Breast epithelium (tissue), 4 donors: ENCODE measurements around the gene PIP4K2C. TPM values are rescaled to one million over a fixed set of nuclear protein-coding genes. Genes with fewer than 3 reads are reported as not detected.
"Not testable (repeated sequence)": the region's sequence is repeated elsewhere in the genome, so short reads cannot be mapped to it uniquely, and the experiment has no call there.

Experiments used
- DNase-seq, 2 donors: peaks; one replicate each; pipeline ENCODE4 v3.0.0-alpha.2; 2019; ENCODE audit warnings: low spot score in 2 of 2
- H3K27ac ChIP-seq, 2 donors: fragments of 200-600 bp; sonication (generic) in 1 of 2; one replicate each; pipeline ENCODE4 v1.5.1; 2016 to 2019; ENCODE audit warnings: mild to moderate bottlenecking in 1 of 2
- H3K27me3 ChIP-seq, 2 donors: fragments of 200-600 bp; sonication (generic) in 1 of 2; one replicate each; pipeline versions ENCODE4 v1.5.1 to v1.6.0; 2017 to 2019; ENCODE audit warnings: control low read depth in 1 of 2, mild to moderate bottlenecking in 1 of 2
- H3K36me3 ChIP-seq: fragments of 200-600 bp; one replicate; pipeline ENCODE4 v1.5.1; 2019
- H3K4me1 ChIP-seq, 2 donors: fragments of 200-600 bp; sonication (generic); one replicate each; pipeline ENCODE4 v1.5.1; 2016 to 2019; ENCODE audit warnings: control low read depth in 1 of 2
- H3K4me3 ChIP-seq, 3 donors: fragments of 200-600 bp; sonication (generic); 1 replicate in 2 of 3; 2 replicates in 1 of 3; pipeline ENCODE4 v1.5.1; 2016 to 2019; ENCODE audit warnings: mild to moderate bottlenecking in 3 of 3, moderate library complexity in 2 of 3
- H3K9me3 ChIP-seq, 2 donors: fragments of 200-600 bp; sonication (generic) in 1 of 2; one replicate each; pipeline ENCODE4 v1.5.1; 2016 to 2019; ENCODE audit warnings: control low read depth in 1 of 2
- POLR2A ChIP-seq: fragments of 450-650 bp; IDR thresholded peaks from one replicate; pipeline ENCODE4 v1.6.1; 2016; ENCODE audit warnings: antibody characterized with exemption, mild to moderate bottlenecking, moderate library complexity
- POLR2AphosphoS5 ChIP-seq, 3 donors: sonication (generic); formaldehyde crosslinking; IDR thresholded peaks; one replicate each; pipeline ENCODE4 v1.6.1; 2017; ENCODE audit warnings: antibody characterized with exemption in 3 of 3
- intact Hi-C: fragments of 100-400 bp; cut with DNase I; formaldehyde crosslinking; loops from one replicate; pipeline ENCODE4 v1.15.1; 2023; ENCODE audit warnings: low total_unique reads
- total RNA-seq, 3 donors: library from RNA; depleted of rRNA; stranded (reverse); fragments of >200 nt; gene quantifications; one replicate each; pipeline ENCODE4 v1.1.0, GENCODE V29; 2016
- TF ChIP-seq, protein P1 (sequence below), 3 donors: fragments of 450-650 bp; IDR thresholded peaks; one replicate each; pipeline ENCODE4 v1.5.1; 2016 to 2017; ENCODE audit warnings: antibody characterized with exemption in 3 of 3, mild to moderate bottlenecking in 3 of 3, moderate library complexity in 3 of 3

PIP4K2C gene
- total RNA-seq, 3 donors from 2014 or later = 13.8 to 26.9 (median 24.6) TPM

- H3K9me3 ChIP-seq = no peaks in the 10 kb centered on the region
- TF ChIP-seq, protein P1, sequence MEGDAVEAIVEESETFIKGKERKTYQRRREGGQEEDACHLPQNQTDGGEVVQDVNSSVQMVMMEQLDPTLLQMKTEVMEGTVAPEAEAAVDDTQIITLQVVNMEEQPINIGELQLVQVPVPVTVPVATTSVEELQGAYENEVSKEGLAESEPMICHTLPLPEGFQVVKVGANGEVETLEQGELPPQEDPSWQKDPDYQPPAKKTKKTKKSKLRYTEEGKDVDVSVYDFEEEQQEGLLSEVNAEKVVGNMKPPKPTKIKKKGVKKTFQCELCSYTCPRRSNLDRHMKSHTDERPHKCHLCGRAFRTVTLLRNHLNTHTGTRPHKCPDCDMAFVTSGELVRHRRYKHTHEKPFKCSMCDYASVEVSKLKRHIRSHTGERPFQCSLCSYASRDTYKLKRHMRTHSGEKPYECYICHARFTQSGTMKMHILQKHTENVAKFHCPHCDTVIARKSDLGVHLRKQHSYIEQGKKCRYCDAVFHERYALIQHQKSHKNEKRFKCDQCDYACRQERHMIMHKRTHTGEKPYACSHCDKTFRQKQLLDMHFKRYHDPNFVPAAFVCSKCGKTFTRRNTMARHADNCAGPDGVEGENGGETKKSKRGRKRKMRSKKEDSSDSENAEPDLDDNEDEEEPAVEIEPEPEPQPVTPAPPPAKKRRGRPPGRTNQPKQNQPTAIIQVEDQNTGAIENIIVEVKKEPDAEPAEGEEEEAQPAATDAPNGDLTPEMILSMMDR (IDR thresholded peaks at IDR 0.05) = no peak
- TF ChIP-seq POLR2AphosphoS5 (IDR thresholded peaks at IDR 0.05) (no peak), POLR2A (no peak)
- peak in 1 of 2 donors; percentile 17 for DNase-seq
- peak overlapping the region; percentile 39 to 81 (median 55) for H3K4me3 ChIP-seq
- H3K27me3 ChIP-seq = peaks cover 0 to 11% of the 10 kb centered on the region in 2 donors
- intact Hi-C loops = no loop called here
- H3K36me3 ChIP-seq = no peaks in the 10 kb centered on the region
- peaks cover 4 to 10% of the 10 kb centered on the region in 2 donors for H3K4me1 ChIP-seq
- no peak overlapping the region for H3K27ac ChIP-seq
Observed at GRCh38 chr12:57632073-57632957, 41.3 kb downstream of the PIP4K2C start.

DNA sequence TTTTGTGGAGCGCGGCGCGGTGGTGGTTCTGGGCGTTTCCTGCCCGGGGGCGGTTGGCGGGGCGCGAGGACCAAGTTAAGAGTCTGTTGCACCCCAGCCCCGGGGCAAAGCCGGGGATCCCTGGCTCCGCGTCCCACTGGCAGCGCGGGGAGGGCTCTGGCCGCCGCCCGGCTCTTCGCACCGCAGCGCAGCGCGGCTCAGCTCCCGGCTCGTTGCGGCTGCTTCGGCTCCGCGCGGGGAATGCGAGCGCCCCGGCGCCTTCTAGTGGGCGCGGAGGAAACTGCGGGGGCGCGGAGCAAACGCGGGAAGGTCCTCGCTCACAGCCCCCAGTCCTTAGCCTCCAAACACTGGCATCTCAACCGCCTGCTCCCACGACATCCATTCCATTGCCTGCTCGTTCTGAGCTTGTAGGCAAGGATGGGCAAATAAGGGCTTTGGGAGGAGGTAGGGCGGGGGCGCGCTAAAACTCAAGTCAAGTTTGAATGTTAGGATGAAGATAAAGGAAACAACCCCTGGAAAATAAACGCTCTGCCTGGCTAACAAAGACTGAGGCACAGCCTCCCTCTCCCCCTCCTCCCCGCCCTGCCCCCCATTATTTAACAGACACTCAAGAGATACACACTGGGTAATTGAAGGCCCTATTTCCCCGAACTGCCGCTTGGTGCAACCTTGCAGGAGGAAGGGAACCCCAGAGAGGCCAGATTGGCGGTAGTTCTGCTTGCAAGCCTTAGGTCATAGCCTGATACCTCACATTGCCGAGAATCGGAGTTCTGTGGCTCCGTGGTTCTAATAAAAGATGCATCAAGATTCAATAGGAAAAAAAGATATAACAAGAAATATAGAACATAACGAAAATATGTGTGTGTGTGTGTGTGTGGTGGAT, 42.2 kb downstream of the PIP4K2C start, which contains the start of gene B4GALNT1:
Gene B4GALNT1 (minus strand): TSS at position 244 of the 883 bp plus-strand sequence. CDS start 1,069 bp downstream, outside the sequence.
- peaks cover 0 to 11% of the 10 kb centered on the region in 2 donors for H3K27me3 ChIP-seq
- H3K36me3 ChIP-seq = no peaks in the 10 kb centered on the region
- no peaks in the 10 kb centered on the region for H3K9me3 ChIP-seq
- H3K4me1 ChIP-seq = peaks cover 4 to 10% of the 10 kb centered on the region in 2 donors
- DNase-seq = peak in 1 of 2 donors; percentile 18
- TF ChIP-seq, protein P1 (IDR thresholded peaks at IDR 0.05) = peak; percentile 64 to 89 (median 85)
- TF ChIP-seq POLR2AphosphoS5 (IDR thresholded peaks at IDR 0.05) (no peak), POLR2A (no peak)
- intact Hi-C loops = no loop called here
- H3K27ac ChIP-seq = no peak within 1 kb of the TSS
- peak within 1 kb of the TSS; percentile 39 to 81 (median 55) for H3K4me3 ChIP-seq

DNA sequence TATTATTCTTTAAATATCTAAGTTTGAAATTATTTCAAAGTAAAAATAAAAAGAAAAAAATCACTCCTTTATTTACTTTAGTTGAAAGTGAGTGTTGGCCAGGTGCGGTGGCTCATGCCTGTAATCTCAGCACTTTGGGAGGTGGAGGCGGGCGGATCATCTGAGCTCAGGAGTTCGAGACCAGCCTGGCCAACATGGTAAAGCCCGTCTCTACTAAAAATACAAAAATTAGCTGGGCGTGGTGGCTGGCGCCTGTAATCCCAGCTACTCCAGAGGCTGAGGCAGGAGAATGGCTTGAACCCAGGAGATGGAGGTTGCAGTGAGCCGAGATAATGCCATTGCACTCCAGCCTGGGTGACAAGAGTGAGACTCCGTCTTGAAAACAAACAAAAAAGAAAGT, 45.7 kb downstream of the PIP4K2C start:
- DNase-seq, H3K9me3 ChIP-seq, H3K4me3 ChIP-seq, H3K4me1 ChIP-seq, H3K36me3 ChIP-seq, intact Hi-C loops, H3K27ac ChIP-seq: not testable (repeated sequence)
- H3K27me3 ChIP-seq = peaks cover 0 to 12% of the 10 kb centered on the region in 2 donors

GRCh38 chr12:57637364-57637763, 46.4 kb downstream of the PIP4K2C start:
- Histone ChIP-seq H3K36me3 (no peaks in the 10 kb centered on the region), H3K4me3 (no peak overlapping the region), H3K27ac (no peak overlapping the region), H3K27me3 (peaks cover 0 to 9% of the 10 kb centered on the region in 2 donors), H3K9me3 (no peaks in the 10 kb centered on the region), H3K4me1 (peaks cover 0 to 6% of the 10 kb centered on the region in 2 donors)
- intact Hi-C loops = no loop called here
- TF ChIP-seq, protein P1 (IDR thresholded peaks at IDR 0.05) = no peak
- TF ChIP-seq POLR2AphosphoS5 (IDR thresholded peaks at IDR 0.05) (no peak), POLR2A (no peak)
- no peak for DNase-seq

DNA sequence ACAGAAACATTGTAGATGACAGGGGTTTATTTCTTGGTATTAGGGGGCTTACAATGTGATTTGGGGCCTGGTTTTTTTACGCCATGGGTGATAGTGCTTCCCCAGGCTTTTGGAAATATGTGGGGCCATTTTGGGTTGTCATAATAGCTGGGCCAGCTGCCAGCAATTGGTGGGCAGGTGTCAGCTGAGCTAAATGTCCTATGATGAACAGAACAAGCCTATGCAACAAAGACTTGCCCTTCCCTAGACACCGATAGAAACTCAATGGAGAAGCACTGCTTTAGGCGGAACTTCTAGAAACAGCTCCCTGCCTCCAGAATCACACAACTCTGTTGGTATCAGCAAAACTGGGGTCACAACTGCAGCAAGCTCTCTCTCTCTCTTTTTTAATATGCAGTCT, 47.1 kb downstream of the PIP4K2C start:
- H3K27me3 ChIP-seq = peaks cover 0 to 9% of the 10 kb centered on the region in 2 donors
- TF ChIP-seq POLR2AphosphoS5 (IDR thresholded peaks at IDR 0.05) (no peak), POLR2A (no peak)
- TF ChIP-seq, protein P1 (IDR thresholded peaks at IDR 0.05) = no peak
- no peak for DNase-seq
- no peaks in the 10 kb centered on the region for H3K9me3 ChIP-seq
- no peak overlapping the region for H3K4me3 ChIP-seq
- H3K36me3 ChIP-seq = no peaks in the 10 kb centered on the region
- no peaks in the 10 kb centered on the region for H3K4me1 ChIP-seq
- intact Hi-C loops = no loop called here
- no peak overlapping the region for H3K27ac ChIP-seq
